ENCODE results near the gene SSH3.

- TF ChIP-seq POLR2A (IDR thresholded peaks at IDR 0.05; ENCODE audit: low read length) (no peak), GATA1 (IDR thresholded peaks at IDR 0.05; ENCODE audit: low read depth, low read length) (no peak)
Measured at GRCh38 chr11:67273260-67273990, 29.9 kb upstream of the SSH3 start.
